Dermis microvascular lymphatic vessel endothelial cell (primary cell): ENCODE measurements around the gene LRRC36. TPM values are rescaled to one million over a fixed set of nuclear protein-coding genes. Genes with fewer than 3 reads are reported as not detected.
A peak's percentile ranks its signal among the peaks of the same experiment; 100 is the strongest.

Source experiments
- DNase-seq, 2 donors: peaks; one replicate each; pipeline versions ENCODE4 v3.0.0 to v3.0.0-alpha.2; 2010; ENCODE audit warnings: low read depth in 2 of 2
- total RNA-seq: library from RNA; depleted of rRNA; stranded (reverse); fragments of >200 nt; gene quantifications from 2 replicates; pipeline ENCODE4 v1.2.1, GENCODE V29; 2014

Gene LRRC36, protein sequence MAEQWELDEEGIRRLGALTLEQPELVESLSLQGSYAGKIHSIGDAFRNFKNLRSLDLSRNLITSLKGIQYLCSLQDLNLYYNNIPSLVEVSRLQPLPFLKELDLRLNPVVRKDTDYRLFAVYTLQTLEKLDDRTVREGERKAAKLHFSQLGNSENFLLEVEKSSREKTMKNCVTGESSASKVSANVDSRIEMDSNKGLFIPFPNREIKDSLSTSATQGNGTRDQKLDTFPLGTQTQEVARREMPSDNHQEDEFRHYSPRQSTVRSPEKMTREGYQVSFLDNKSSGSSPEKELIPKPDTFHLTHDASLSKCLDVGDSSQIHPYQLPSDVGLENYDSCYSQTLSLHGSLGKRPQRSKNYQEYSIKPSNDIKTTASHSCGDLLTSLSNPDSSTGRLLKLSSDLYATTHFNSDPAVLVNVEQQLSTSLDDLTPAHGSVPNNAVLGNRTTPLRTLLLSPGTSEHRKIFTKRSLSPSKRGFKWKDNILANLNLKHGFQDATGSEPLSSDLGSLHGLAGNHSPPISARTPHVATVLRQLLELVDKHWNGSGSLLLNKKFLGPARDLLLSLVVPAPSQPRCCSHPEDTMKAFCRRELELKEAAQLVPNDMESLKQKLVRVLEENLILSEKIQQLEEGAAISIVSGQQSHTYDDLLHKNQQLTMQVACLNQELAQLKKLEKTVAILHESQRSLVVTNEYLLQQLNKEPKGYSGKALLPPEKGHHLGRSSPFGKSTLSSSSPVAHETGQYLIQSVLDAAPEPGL
- under 0.01 and 0.13 TPM in 2 replicates for total RNA-seq

DNA sequence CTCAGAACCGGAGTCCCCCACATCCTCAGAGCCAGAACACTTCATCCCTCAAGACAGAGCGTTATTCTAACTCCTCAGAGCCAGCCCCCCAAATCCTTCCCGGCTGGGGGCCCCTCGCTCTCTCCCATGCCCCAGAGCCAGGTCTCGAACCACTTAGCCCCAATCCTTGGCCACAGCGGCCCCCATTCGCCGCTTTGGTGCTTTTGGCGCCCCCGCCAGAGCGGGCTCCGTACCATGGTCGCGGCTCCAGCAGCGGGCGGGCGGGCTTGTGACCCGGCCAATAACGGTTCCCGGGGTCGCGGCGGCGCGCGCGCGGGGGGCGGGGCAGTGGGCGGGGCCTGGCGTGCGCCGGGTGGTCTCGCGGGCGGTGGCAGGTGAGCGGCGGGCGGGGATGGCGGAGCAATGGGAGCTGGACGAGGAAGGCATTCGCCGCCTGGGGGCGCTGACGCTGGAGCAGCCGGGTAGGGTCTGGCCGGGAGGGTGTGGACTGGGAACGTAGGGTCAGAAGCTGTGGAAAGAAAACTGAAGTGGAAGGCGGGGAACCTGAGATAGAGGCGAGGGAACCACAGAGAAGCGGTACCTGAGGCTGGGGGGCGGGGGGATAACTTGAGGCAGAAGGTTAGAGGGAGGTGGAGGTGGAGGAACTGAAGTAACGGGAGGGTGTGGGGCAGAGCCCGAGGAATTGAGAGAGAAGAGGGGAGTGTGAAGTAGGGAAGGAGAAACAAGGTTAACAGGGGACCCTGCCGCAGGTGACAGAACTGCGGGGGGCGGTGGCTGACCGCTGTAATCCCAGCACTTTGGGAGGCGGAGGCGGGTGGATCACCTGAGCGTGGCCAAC is at the start of gene LRRC36, which contains the start of gene KCTD19:
Gene LRRC36 (plus strand): TSS at position 344 of the 838 bp plus-strand sequence. CDS start 48 bp downstream, at position 392.
Gene KCTD19 (minus strand): TSS at position 270 of the 838 bp plus-strand sequence. CDS start 34 bp downstream, at position 236.
- DNase-seq, result peak in 1 of 2 donors; percentile 48

DNA sequence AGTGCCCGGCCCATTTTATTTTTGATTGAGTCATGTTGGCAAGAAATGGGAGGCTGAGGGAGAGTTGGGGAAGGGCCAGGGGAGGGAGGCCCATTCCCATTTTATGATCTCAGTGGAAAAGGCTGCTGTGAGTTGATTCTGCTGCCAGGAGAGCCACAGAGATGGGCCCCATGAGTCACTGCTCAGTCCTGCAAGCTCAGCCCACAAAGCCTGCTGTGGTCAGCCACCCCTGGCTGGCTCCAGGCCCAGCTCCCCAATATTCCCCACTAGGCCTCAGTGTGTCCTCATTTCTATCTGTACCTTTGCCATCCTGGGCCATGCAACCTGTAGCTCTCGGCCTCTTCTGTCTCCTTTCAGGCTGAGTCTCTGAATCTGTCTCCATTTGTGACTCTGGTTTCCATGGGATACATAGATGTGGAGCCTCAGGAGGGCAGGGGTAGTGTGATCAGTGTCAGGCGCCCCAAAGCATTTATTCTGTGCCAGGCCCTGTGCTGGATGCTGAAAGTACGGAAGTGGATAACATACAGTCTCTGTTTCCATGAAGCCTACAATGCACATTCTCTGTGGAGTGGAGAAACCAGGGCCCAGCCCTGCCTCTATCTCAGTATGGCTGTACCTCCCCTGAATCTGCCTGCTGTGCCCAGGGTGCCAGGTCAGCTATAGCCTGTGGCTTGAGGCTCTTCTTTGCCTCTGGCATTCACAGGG is 49.2 kb upstream of the LRRC36 start:
- peak; percentile 66 to 89 for DNase-seq

DNA sequence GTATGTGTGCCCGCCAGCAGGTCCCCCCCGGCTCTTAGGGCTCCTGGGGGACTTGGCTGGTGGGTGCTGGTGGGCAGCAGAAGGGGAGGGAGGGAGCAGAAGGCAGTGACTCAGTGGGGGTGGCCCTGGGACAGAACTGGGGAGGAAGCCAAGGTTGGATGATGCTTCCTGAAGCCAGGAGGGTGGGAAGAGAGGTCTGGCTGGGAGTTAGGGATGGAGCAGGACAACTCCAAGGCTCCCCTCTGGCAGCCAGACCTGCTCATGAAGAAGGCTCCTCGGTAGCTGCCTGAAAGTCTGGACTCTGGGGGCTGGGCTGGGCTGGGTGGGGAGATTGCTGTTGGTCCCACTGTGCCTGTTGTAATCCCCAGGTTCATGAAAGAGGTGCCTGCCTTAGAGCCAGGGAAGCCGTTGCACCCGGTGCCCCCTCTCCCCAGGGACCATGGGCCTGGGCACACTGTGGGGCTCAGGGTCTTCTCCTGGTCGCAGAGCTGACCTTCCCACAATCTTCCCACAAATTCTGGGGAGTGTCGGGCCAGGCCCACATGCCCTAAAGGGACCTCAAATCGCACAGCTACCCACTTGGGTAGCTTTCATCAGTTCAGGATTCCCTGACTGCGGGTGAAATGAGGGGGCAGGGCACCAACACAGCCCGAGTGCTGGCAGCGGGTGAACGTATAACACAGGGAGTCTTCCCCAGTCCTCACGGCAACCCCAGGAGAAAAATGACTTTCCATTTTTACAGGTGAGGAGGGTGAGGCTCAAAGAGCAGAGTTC is 48.4 kb upstream of the LRRC36 start:
- peak in 1 of 2 donors; percentile 71 for DNase-seq

DNA sequence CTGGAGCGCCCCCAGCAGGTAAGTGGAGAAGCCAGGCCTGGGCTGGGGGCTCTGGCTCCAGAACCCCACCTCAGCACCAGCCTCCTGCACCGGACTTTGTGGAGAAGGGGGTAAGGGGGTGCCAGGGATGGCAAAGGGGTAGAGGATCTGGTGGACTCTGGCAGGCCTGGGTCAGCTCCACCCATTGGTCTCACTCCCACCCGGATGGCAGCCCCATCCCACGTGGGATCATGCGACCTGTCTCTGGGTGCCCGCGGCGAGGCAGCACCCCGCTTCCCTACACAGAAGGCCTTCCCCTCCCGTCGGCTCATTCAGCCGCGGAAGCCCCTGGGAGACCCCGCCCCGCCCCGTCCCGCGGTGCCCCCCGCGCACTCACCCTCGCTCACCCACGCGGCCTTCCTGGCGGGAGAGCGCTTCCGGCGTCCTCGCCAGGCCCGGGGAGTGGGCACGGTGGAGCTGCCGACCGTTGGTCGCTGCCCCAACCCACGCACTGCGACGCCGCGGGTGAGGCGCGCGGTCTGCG is 47.8 kb upstream of the LRRC36 start:
- DNase-seq, result peak in 1 of 2 donors; percentile 28

DNA sequence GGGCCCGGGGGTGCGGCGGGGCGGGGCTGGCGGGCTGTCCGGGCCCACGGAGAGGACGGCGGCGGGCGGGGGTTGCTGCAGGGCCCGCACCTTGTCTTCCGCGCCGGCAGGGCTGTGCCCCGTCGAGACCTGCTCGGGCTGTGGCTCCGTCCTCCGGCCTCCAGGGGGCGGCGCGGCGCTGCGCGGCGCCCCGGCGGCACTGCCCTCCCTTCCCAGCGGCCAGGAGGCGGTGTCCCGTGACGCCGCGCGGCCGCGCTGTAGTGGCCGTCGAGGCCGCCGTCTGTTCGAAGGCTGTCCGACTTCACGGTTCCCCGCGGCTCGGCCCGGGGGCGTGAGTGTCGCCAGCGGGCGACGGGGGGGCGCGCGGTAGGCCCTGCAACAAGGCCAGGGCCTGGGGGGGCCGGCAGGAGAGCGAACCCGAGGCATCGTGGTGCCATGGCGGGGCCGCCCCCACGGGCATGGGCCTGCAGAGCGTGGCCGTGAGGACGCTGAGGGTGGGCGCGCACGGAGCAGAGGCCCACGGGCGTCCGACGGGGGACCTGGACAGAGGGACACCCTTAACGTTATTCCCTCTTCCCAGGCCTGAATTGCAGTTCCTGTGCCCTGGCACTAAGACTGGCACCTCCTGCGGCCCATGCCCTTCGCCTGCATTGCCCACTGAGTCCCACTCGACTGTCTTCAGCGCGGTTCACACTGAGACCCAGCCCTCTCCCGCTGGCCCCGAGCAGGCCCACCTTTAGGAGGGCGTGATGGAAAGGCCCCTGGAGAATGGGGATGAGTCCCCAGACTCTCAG is 47.1 kb upstream of the LRRC36 start, which contains the start of gene PLEKHG4:
Gene PLEKHG4 (plus strand): TSS at position 237 of the 794 bp plus-strand sequence. CDS start 513 bp downstream, at position 750.
- DNase-seq, result peak; percentile 52 to 75

DNA sequence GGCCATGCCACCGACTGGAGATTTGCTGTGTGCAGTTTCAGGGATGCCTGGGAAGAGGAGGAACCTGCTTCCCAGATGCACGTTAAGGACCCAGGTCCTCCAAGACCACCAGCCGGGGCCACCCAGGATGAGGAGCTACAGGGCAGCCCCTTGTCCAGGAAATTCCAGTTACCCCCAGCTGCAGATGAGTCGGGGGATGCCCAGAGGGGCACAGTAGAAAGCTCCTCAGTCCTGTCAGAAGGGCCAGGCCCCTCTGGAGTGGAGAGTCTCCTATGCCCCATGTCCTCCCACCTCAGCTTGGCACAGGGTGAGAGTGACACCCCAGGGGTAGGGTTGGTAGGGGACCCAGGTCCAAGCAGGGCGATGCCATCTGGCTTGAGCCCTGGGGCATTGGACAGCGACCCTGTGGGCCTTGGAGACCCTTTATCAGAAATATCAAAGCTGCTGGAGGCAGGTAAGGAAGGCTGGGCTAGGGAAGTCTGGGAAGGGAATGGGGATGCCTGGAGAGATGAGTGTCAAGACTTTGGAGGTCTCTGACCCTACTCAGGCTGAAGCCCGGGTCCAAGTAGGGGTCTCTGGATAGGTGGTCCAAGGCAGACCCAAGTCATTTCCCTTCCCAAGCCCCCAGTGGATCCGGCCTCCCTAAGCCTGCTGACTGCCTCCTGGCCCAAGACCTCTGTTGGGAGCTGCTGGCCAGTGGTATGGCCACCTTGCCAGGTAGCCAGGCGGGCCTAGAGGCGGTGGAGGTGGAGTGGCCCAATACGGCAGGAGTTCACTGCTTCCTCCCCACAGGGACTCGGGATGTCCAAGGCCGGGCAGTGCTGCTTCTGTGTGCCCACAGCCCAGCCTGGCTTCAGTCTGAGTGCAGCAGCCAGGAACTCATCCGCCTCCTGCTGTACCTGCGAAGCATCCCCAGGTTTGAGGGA is 46.3 kb upstream of the LRRC36 start:
- DNase-seq, result no peak

DNA sequence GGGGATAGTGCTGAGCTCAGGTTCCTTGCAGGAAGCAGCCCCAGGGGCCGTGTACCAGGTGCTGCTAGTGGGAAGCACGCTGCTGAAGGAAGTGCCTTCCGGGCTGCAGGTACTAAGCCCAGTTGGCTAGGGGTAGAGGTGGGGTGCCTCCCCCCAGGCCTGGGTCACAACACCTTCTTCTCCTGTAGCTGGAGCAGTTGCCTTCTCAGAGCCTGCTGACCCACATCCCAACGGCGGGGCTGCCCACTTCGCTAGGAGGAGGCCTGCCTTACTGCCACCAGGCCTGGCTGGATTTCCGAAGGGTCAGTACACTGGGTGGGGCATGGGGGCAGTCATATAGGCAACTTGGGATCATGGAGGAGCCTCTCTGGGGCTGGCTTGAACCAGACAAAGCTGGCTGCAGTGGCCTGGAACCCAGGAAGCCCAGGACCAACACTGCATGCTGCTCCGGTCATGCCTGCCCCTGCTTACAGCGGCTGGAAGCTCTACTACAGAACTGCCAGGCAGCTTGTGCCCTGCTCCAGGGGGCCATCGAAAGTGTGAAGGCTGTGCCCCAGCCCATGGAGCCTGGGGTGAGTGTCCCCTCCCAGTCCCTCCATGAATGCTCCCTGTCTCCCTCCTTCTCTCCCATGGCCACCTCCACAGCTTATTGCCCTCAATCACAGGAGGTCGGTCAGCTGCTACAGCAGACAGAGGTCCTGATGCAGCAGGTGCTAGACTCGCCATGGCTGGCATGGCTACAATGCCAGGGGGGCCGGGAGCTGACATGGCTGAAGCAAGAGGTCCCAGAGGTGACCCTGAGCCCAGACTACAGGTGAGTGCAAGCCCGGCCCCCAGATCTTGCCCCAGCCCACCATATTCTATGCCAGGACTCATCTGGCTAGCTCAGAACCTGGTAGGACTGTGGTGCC is 44.8 kb upstream of the LRRC36 start:
- DNase-seq, result no peak

DNA sequence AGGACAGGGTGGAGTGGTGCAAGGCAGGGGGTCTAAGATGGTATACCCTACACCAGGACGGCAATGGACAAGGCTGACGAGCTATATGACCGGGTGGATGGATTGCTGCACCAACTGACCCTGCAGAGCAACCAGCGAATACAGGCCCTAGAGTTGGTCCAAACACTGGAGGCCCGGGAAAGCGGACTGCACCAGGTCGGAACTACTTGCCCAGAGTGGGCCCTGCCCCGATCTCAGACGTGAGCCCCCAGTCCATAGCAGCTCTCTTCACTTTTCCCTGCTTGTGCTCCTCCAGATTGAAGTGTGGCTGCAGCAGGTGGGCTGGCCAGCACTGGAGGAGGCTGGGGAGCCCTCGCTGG is 44.2 kb upstream of the LRRC36 start:
- DNase-seq, result no peak

DNA sequence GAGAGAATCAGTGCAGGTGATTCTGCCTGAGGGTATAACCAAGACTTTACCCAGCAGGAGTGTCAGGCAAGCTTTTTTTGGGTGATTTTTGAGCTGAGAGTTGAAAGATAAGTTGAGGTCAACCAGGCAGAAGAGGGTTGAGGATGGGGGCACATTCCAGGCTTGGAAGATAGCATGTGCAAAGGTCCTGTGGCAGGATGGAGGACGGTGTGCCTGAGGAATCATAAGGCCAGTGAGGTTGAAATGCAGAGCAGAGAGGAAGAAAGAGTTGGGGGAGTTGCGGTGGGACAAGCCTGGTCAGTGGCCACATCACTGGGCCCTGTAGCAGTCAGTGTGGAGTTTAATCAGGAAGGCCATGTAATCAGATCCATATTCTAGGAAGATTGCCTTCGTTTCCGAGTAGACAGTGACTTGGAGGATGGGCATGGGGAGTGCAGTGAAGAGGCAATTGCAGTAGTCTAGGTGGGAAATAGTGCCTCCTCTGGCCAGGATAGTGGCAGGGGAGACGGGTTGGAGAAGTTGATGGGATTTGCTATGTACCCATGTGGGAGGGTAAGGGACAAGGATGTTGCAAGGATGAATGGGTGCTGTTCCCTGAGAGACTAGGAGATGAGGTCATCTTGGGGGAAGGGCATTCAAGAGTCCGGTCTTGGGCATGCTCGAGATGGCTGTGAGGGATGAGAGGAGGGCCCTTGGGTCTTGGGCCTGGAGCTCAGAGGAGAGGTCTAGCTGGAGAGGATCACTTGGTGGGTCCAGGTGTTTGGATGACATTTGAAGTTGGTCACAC is 43.4 kb upstream of the LRRC36 start:
- DNase-seq, result no peak

DNA sequence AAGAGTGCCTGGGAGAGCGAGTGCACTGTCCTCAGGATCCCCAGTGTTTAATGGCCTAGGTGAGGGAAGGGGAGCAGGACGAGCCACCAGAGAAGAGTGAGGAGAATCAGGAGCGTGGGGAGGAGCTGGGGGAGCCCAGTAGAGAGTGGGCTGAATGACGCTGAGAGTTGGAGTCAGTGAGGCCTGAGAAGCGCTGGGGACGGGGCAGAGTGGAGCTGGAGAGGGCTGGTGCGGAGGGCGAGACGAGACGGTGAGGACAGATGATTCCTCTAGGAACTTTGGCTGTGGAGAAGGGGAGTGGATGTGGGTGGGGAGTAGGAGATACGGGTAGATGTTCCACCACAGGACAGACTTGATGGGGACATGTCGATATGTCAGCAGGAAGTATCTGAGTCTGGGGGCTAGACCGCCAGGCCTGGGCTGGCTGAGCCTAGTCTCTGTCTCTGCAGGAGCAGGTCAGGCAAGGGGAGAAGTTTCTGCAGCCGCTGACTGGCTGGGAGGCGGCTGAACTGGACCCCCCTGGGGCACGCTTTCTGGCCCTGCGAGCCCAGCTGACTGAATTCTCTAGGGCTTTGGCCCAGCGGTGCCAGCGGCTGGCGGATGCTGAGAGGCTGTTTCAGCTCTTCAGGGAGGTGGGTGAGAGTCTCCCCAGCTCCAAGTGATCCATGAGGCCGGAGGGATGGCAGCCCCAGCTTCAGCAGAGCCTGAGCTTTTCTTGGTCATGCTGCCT is 42.6 kb upstream of the LRRC36 start:
- DNase-seq, result no peak

DNA sequence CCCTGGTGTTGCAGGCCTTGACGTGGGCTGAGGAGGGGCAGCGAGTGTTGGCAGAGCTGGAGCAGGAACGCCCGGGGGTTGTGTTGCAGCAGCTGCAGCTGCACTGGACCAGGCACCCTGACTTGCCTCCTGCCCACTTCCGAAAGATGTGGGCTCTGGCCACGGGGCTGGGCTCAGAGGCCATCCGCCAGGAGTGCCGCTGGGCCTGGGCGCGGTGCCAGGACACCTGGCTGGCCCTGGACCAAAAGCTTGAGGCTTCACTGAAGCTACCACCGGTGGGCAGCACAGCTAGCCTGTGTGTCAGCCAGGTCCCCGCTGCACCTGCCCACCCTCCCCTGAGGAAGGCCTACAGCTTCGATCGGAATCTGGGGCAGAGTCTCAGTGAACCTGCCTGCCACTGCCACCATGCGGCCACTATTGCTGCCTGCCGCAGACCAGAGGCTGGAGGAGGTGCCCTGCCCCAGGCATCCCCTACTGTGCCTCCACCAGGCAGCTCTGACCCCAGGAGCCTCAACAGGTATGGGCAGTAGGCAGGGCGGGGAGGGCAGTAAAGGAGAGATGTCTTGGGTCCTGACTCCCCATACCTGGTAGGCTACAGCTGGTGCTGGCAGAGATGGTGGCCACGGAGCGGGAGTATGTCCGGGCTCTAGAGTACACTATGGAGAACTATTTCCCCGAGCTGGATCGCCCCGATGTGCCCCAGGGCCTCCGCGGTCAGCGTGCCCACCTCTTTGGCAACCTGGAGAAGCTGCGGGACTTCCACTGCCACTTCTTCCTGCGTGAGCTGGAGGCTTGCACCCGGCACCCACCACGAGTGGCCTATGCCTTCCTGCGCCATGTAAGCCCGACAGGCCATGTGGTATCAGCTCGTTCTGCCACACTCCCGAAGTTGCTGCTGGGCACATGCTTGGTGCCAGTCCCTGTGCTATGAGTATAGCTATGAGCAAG is 41.6 kb upstream of the LRRC36 start:
- DNase-seq, result peak; percentile 17 to 56

DNA sequence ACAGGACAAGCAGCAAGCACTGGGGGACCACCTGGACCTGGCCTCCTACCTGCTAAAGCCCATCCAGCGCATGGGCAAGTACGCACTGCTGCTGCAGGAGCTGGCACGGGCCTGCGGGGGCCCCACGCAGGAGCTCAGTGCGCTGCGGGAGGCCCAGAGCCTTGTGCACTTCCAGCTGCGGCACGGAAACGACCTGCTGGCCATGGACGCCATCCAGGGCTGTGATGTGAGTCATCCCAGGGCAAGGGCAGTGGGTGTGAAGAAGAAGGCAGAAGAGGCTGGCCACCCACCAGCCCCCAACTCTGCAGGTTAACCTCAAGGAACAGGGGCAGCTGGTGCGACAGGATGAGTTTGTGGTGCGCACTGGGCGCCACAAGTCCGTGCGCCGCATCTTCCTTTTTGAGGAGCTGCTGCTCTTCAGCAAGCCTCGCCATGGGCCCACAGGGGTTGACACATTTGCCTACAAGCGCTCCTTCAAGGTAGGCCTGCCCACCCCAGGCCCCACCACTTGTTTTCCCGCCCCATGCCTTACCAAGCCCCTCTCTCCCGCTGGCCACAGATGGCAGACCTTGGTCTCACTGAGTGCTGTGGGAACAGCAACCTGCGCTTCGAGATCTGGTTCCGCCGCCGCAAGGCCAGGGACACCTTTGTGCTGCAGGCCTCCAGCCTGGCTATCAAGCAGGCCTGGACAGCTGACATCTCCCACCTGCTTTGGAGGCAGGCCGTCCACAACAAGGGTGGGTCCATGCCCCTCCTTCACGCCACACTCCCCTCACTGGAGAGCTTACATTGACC is 40.0 kb upstream of the LRRC36 start:
- DNase-seq, result no peak

DNA sequence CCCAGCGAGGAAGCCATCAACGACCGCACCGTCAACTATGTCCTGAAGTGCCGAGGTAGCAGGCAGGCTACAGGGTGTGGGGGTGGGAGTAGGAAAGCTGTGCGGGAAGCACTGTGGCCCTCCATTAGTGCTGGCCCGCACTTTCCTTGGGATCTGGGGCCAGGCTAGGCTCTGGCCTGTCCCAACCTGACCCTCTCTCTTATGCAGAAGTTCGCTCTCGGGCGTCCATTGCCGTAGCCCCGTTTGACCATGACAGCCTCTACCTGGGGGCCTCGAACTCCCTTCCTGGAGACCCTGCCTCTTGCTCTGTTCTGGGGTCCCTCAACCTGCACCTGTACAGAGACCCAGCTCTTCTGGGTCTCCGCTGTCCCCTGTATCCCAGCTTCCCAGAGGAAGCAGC is 38.7 kb upstream of the LRRC36 start:
- DNase-seq, result no peak
